Stimulated activated naive CD8-positive, alpha-beta T cell treated with anti-CD3 and anti-CD28 coated beads, Interleukin-15, Interleukin-2, amounts not matched to agents 100 U/mL and 50 U/mL, for 24 hours (primary cell): ENCODE data around the gene DUSP14.

Experiments
- ATAC-seq: fragments of 150-1000 bp; cut with Tn5 transposase; one replicate; pipeline ENCODE4 v1.10.0; 2021
- DNase-seq: peaks from one replicate; pipeline ENCODE4 v3.0.0; 2021

Gene DUSP14

DNA sequence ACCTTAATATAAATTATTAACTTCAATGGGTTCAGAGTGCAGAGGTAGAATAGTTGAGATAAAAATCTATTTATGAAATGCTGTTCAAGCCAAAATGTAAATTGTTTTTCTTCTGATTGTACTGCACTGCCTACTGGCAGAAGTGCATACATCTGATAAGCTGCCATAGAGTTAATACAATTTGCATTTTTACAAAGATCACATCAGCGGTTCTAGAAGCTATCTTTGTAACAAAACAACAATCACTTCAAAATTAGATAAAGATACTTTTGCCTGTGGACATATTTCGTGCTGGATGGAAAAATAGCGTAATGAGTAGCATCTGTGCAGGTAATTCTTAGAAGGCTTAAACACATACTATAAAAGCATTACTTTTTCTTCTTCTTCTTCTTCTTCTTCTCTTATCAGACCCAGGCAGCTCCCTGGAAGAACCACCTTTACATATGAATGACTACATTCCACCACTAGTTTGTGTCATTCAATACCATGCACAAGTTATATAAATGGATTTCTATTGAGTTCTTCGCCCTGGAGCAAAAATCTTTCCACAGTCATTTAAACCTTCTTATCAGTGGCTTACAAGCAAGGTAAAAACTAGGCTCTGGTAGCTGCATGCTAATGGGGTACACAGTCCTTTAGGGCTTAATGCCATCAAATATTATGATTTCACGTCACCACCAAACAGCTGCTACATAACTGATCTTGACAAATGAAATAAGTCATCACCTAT lies 72.5 kb downstream of the DUSP14 start:
- no peak for ATAC-seq

More for the DNA sequence above, 72.5 kb downstream of the DUSP14 start:
- no peak for DNase-seq
